ENCODE results near the gene RUFY1. TPM values are rescaled to one million over a fixed set of nuclear protein-coding genes. Genes with fewer than 3 reads are reported as not detected.
"Not testable (repeated sequence)": the region's sequence is repeated elsewhere in the genome, so short reads cannot be mapped to it uniquely, and the experiment has no call there.

Gene RUFY1
- polyA plus RNA-seq, 1 donor from 2014 or later: 31.3 TPM

DNA sequence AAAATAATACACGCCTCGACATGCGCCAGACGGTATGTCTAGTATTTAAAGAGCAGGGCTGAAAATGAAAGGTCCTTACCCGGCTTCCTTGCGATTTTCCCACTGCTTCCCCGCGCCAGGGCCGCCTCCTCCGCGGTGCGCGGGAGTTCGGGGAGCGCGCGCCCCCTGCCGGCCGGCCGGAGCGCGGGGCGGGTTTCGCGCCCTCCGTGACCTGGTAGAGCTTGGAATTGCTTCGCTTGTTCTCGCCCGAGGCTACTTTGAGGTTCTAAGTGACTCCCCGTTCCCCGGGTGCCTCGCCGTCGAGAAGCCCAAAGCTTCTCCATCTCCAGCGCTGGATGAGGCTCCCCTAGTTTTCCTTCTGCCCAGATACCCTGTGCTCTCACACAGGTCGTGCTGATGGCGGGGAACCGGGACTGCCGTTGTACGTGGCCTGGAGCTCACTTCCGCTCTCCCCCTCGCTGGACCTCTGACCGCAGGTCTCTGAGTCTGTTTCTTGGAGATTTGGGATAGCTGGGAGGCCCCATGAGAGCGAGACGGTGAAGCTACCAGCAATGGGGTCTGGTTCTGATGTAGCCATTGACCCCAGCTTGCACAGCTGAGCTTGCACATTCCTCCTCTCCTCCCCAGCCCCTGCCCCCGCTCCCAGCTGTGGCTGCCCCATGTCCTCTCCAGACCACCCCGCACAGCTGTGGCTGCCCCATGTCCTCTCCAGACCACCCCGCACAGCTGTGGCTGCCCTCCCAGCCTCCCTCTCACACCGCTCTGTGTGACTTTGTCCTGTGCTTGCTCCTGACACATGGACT, 84.2 kb downstream of the RUFY1 start:
- H3K4me2 ChIP-seq (ENCODE audit: low read length); H3K27me3 ChIP-seq (ENCODE audit: insufficient read depth, low read depth, low read length); H4K20me1 ChIP-seq (ENCODE audit: insufficient read depth); H2AFZ ChIP-seq (ENCODE audit: low read depth, low read length); H3K27ac ChIP-seq (ENCODE audit: low read length); H3K4me3 ChIP-seq (ENCODE audit: low read length); H3K79me2 ChIP-seq (replicated peaks; ENCODE audit: insufficient read depth, low read length); H3K9me2 ChIP-seq (ENCODE audit: insufficient read depth, low read length); H3F3A ChIP-seq (ENCODE audit: insufficient read depth, low read length, poor library complexity, severe bottlenecking); H3K36me3 ChIP-seq (ENCODE audit: insufficient read depth, low read length); H3K9me3 ChIP-seq (ENCODE audit: low read length); H3K9ac ChIP-seq (ENCODE audit: low read length): not testable (repeated sequence)

DNA sequence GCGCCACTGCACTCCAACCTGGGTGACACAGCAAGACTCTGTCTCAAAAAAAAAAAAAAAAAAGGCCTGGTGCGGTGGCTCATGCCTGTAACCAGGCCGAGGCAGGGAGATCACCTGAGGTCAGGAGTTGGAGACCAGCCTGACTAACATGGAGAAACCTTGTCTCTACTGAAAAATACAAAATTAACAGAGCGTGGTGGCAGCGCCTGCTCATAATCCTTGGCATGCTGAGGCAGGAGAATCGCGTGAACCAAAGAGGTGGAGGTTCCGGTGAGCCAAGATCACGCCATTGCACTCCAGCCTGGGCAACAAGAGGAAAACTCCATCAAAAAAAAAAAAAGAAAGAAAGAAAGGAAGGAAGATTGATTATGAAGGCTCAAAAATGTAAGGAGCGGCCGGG, 88.9 kb downstream of the RUFY1 start:
- H3K4me2 ChIP-seq (ENCODE audit: low read length); H3F3A ChIP-seq (ENCODE audit: insufficient read depth, low read length, poor library complexity, severe bottlenecking); H3K9me2 ChIP-seq (ENCODE audit: insufficient read depth, low read length); H2AFZ ChIP-seq (ENCODE audit: low read depth, low read length); H3K79me2 ChIP-seq (replicated peaks; ENCODE audit: insufficient read depth, low read length); H3K36me3 ChIP-seq (ENCODE audit: insufficient read depth, low read length); H4K20me1 ChIP-seq (ENCODE audit: insufficient read depth); H3K27me3 ChIP-seq (ENCODE audit: insufficient read depth, low read depth, low read length); H3K4me3 ChIP-seq (ENCODE audit: low read length); H3K9me3 ChIP-seq (ENCODE audit: low read length); H3K9ac ChIP-seq (ENCODE audit: low read length); H3K27ac ChIP-seq (ENCODE audit: low read length): not testable (repeated sequence)

- H4K20me1 ChIP-seq (ENCODE audit: insufficient read depth); H2AFZ ChIP-seq (ENCODE audit: low read depth, low read length); H3K9ac ChIP-seq (ENCODE audit: low read length); H3K36me3 ChIP-seq (ENCODE audit: insufficient read depth, low read length); H3K27me3 ChIP-seq (ENCODE audit: insufficient read depth, low read depth, low read length); H3K79me2 ChIP-seq (replicated peaks; ENCODE audit: insufficient read depth, low read length); H3K9me3 ChIP-seq (ENCODE audit: low read length); H3K9me2 ChIP-seq (ENCODE audit: insufficient read depth, low read length); H3K27ac ChIP-seq (ENCODE audit: low read length); H3K4me2 ChIP-seq (ENCODE audit: low read length); H3F3A ChIP-seq (ENCODE audit: insufficient read depth, low read length, poor library complexity, severe bottlenecking); H3K4me3 ChIP-seq (ENCODE audit: low read length): not testable (repeated sequence)
Observed at GRCh38 chr5:179641745-179642144, 91.4 kb downstream of the RUFY1 start.

GRCh38 chr5:179642626-179643025, 92.3 kb downstream of the RUFY1 start:
- H3K9me2 ChIP-seq (ENCODE audit: insufficient read depth, low read length); H3K4me2 ChIP-seq (ENCODE audit: low read length); H3K4me3 ChIP-seq (ENCODE audit: low read length); H3K9me3 ChIP-seq (ENCODE audit: low read length); H3K36me3 ChIP-seq (ENCODE audit: insufficient read depth, low read length); H3F3A ChIP-seq (ENCODE audit: insufficient read depth, low read length, poor library complexity, severe bottlenecking); H3K9ac ChIP-seq (ENCODE audit: low read length); H3K79me2 ChIP-seq (replicated peaks; ENCODE audit: insufficient read depth, low read length); H3K27ac ChIP-seq (ENCODE audit: low read length); H2AFZ ChIP-seq (ENCODE audit: low read depth, low read length); H4K20me1 ChIP-seq (ENCODE audit: insufficient read depth); H3K27me3 ChIP-seq (ENCODE audit: insufficient read depth, low read depth, low read length): not testable (repeated sequence)

- not testable (repeated sequence) for H3K4me3 ChIP-seq (ENCODE audit: low read length); H3K27ac ChIP-seq (ENCODE audit: low read length); H3F3A ChIP-seq (ENCODE audit: insufficient read depth, low read length, poor library complexity, severe bottlenecking); H3K9me2 ChIP-seq (ENCODE audit: insufficient read depth, low read length); H2AFZ ChIP-seq (ENCODE audit: low read depth, low read length); H4K20me1 ChIP-seq (ENCODE audit: insufficient read depth); H3K79me2 ChIP-seq (replicated peaks; ENCODE audit: insufficient read depth, low read length); H3K9me3 ChIP-seq (ENCODE audit: low read length); H3K9ac ChIP-seq (ENCODE audit: low read length); H3K4me2 ChIP-seq (ENCODE audit: low read length); H3K27me3 ChIP-seq (ENCODE audit: insufficient read depth, low read depth, low read length); H3K36me3 ChIP-seq (ENCODE audit: insufficient read depth, low read length)
Observed at GRCh38 chr5:179643141-179643920, 93.0 kb downstream of the RUFY1 start.

- not testable (repeated sequence) for H3F3A ChIP-seq (ENCODE audit: insufficient read depth, low read length, poor library complexity, severe bottlenecking); H2AFZ ChIP-seq (ENCODE audit: low read depth, low read length); H3K9ac ChIP-seq (ENCODE audit: low read length); H3K79me2 ChIP-seq (replicated peaks; ENCODE audit: insufficient read depth, low read length); H4K20me1 ChIP-seq (ENCODE audit: insufficient read depth); H3K9me3 ChIP-seq (ENCODE audit: low read length); H3K27me3 ChIP-seq (ENCODE audit: insufficient read depth, low read depth, low read length); H3K36me3 ChIP-seq (ENCODE audit: insufficient read depth, low read length); H3K9me2 ChIP-seq (ENCODE audit: insufficient read depth, low read length); H3K4me2 ChIP-seq (ENCODE audit: low read length); H3K27ac ChIP-seq (ENCODE audit: low read length); H3K4me3 ChIP-seq (ENCODE audit: low read length)
Observed at GRCh38 chr5:179644766-179645165, 94.4 kb downstream of the RUFY1 start.

All from neural cell (in vitro differentiated cells).